NCI-H226 (cell line): ENCODE results near the gene HEATR5A.
A peak's percentile ranks its signal among the peaks of the same experiment; 100 is the strongest.

Source experiments
- DNase-seq: peaks from one replicate; pipeline ENCODE4 v3.0.0-alpha.2; 2015

The HEATR5A gene

GRCh38 chr14:31425905-31426304 lies 5.6 kb upstream of the HEATR5A start:
- DNase-seq, result no peak

- DNase-seq, result no peak
Measured at GRCh38 chr14:31421200-31421599, 850 bp upstream of the HEATR5A start.

- peak; percentile 33 for DNase-seq
Measured at GRCh38 chr14:31419967-31420318, 407 bp downstream of the HEATR5A start.

DNA sequence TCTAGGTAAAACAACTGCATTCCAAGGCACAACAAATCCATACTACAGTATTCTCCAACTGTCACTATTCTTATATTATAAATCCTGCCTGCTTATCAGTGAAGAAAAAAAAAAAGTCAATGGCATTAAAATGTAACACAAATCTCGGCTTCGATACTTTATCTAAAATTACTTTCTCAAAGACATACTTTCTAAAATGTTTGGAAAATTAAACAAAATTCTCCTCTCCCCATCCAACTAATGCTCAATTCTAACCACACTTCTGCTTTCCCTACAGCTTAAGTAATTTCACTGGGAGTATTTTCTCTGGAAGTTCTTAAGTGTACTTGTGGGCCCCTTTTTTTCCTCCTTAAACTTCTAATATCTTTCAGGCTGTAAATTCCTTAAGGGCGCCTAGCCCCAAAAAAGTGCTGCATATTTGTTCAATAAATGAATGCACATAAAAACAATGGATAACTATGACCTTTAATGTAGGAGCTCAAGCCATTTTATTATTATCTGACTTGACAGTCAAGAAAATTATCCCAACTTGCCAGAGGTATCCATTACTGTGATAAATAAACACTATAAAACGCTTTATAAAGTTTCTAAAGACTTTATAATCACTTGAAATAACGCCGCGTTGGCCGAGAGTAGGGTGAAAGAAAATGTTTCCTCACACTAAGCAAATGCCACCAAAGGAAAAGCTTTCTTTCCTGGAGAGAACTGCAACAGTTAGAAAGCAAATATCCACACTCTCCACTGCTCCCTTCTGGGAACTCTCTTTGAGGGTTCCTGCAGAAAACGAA lies 977 bp downstream of the HEATR5A start:
- DNase-seq, result no peak

DNA sequence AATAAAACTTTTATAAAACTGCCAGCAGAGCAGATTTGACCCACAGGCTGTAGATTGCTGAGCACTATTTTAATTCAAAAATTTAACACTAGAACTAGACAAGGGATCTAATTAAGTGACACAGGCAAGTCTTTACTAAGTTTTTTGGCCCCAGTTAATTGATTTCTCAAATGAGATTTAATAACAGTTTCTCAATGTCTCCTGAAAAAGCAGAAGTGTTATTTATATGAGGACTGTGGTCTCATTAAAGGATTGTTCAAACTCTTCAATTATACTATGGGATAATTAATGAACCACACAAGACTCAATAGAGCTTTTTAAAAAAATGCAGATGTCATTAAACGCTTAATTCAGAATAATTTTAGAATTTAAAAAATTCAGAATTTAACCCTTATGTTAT lies 1.9 kb downstream of the HEATR5A start:
- no peak for DNase-seq

GRCh38 chr14:31414190-31414833 lies 6.0 kb downstream of the HEATR5A start:
- peak; percentile 40 for DNase-seq

DNA sequence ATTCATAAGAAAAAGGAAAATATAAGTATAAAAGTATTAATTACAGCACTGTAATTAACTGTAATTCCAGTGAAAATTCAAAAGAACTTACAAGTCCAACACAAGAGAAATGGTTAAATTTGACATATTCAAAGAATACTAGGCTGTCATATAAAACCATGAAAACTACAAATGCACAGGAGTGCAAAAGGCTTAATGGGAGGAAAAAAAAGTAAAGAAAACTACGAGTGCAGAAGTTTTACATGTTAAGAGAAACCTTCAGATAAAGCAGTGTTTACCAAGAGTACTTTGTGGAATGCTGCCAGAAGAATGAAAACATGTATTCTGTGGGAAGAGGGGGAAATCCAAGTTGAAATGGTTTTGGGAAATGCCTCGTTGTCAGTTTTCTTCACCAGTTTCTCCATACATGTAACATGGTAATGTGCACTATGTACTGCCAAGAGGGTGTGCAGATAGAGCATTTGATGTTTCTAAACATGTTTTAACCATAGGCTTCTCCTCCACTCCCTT lies 9.1 kb downstream of the HEATR5A start:
- no peak for DNase-seq

- DNase-seq, result no peak
Measured at GRCh38 chr14:31410048-31410650, 10.2 kb downstream of the HEATR5A start.

DNA sequence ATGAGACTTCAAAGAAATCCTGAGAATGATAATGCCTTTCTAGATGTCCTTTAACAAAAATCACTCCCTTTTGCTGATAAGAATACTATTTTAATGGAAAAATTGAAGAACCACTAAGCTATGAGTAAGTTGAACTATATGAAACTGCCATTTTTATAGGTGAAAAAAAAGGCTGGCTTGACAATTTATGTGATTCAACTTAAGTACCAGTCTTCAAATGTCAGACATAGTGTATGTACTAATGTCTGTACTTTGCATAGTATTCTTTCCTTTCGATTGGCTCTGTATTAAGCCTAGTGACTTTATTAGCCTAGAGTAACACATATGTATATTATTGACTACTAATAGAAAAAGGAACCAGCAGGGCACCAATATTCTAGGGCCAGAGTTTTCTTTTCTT lies 11.9 kb downstream of the HEATR5A start:
- DNase-seq, result no peak

- peak; percentile 48 for DNase-seq
Measured at GRCh38 chr14:31405599-31406232, 14.6 kb downstream of the HEATR5A start.

DNA sequence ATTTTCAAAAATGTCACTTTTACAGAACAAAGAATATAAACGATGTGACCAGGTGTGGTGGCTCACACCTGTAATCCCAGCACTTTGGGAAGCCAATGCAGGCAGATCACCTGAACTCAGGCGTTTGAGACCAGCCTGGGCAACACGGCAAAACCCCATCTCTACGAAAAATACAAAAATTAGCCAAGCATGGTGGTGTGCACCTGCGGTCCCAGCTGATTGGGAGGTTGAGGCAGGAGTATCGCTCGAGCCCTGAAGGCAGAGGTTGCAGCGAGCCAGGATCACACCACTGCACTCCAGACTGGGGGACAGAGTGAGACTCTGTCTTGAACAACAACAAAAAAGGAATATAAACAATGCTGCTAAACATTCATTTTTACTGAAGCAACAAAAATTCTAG lies 15.2 kb downstream of the HEATR5A start:
- DNase-seq, result no peak

GRCh38 chr14:31403707-31404106 lies 16.6 kb downstream of the HEATR5A start:
- DNase-seq, result no peak

GRCh38 chr14:31402764-31403439 lies 17.4 kb downstream of the HEATR5A start:
- no peak for DNase-seq

- DNase-seq, result no peak
Measured at GRCh38 chr14:31401369-31401932, 18.9 kb downstream of the HEATR5A start.

GRCh38 chr14:31400031-31400638 lies 20.2 kb downstream of the HEATR5A start:
- DNase-seq, result no peak

GRCh38 chr14:31395572-31396205 lies 24.7 kb downstream of the HEATR5A start:
- no peak for DNase-seq

- DNase-seq, result no peak
Measured at GRCh38 chr14:31395119-31395518, 25.2 kb downstream of the HEATR5A start.

GRCh38 chr14:31391977-31392503 lies 28.3 kb downstream of the HEATR5A start:
- no peak for DNase-seq

GRCh38 chr14:31391473-31391872 lies 28.9 kb downstream of the HEATR5A start:
- DNase-seq, result no peak

GRCh38 chr14:31389946-31390345 lies 30.4 kb downstream of the HEATR5A start:
- DNase-seq, result no peak

DNA sequence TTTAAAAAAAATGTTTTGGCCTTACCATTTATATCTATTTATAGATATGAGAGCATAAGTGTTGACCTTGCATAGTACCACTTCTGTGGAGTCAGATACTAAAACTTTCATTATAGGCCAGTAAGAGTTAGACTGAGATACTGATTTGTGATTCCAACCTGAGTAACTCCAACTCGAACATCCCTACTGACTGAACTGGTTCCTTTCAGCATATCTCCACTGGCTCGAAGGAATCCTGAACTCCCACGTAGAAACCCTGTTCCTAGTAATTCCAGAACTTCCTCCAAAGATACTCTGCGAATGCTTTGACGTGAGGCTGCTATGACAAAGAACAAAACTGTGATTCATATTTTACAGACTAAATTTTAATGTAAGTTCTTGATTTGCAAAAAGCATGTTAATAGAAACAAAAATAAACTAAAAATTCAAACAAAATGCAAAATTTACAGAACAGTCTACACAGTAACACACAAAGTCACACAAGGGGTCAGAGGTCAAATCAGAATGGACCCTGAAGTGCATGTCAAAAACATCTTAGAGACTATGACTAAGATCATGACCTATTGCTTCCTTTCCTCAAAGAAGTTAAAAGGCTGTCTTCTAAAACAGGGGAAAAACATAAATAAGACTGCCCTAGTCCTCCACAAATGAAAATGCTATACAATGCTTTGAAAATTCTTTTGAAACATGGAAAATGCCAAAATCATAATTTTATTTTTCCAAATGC lies 31.5 kb downstream of the HEATR5A start:
- DNase-seq, result peak; percentile 93
